Activated naive CD4-positive, alpha-beta T cell treated with Interleukin-2 at 50 U/mL for 16 hours (primary cell): Measurements from ENCODE around the gene SLC22A12.

Source experiments
- DNase-seq: peaks from one replicate; pipeline ENCODE4 v3.0.0-alpha.2; 2020

SLC22A12 gene

DNA sequence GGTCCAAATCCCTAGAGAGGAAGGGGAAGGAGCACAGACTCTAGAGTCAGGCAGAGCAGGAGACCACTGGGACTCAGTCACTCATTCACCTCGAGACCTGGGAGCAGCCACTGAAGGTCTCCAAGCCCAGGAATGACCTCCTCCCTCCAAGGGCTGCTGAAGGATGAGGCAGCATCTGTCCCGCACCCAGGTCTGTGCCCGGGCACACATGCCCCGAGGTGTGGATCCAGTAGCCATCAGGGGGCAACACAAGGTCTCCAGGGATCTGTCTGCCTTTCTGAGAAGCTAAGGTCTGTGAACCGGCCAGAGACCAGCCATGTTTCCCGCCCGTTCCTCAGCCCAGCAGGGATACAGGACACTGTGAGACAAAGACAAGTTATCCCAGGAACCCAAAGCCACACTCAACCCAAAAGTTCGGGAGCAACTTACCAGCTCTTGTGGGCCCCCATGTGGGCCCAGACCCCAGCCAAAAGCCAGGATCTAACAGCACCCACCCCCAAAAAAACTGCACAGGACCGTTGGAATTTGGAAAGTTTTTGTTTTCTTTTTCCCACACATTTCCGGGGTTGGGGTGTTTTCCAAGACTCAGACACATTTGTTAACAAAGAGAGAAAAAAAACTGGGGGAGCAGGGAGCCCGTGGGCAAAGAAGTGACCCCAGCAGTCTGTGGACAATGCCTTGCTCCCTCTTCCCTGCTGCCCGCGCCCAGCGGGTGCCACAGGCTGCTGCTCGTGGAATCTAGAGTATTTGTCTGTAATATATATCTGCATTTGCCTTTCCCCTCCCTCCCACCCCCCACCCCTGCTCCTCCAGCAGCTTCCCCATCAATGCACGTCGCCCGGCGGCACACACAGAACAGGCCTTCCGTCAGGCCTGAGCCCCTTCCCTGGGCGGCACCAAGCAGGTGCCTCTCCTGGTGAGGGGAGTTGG is 14.9 kb downstream of the SLC22A12 start:
- no peak for DNase-seq

- DNase-seq: no peak
Observed at GRCh38 chr11:64606796-64607380, 15.9 kb downstream of the SLC22A12 start.

DNA sequence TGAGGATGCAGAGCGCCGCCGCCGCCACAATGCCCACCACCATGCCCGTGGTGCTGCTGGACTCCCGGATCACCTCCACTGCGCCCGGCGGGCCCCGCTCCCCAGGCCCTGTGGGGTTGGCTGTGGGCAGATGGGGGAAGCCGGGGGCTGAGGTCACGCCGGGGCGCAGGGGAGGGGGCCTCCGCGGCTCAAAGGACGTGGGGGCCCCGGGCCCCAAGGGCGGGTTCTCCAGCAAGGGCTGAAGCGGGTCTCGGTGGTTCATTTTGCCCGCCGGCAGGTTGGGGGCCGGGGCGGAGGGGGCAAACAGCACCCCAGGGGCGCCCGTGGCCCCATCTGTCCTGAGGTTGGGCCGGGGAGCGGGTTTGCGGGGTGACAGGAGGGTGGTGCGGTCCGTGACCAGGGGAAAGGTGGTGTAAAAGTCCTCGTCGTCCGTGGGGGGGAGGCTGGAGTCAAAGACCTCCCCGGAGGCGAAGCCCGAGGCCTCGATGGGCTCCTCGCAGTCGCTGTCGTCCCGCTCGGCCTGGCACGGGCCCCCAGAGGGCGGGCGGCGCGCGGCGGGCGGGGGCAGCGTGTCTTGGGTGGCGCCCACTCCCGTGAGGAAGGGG is 16.5 kb downstream of the SLC22A12 start:
- DNase-seq: no peak

DNA sequence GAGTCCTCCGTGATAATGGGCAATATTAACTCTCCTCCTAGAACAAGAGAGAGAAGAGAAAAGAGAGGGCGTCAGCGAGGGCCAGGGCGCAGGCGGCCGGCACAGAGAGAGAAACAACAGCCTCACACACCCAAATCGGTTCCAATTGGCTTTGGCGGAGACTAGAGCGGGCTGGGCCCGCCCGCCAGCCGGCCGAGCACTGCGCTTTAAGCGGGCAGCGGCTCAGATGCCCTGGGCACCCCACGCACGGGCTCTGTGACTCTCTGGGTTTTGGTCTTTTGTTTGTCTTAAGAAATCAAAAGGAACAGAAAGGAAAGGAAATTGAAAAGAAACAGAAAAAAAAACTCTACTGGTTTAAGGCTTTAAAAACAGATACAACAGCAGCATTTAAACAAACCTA is 17.0 kb downstream of the SLC22A12 start:
- no peak for DNase-seq

- no peak for DNase-seq
Observed at GRCh38 chr11:64608636-64609035, 17.6 kb downstream of the SLC22A12 start.

GRCh38 chr11:64609436-64610047 is 18.5 kb downstream of the SLC22A12 start:
- DNase-seq: no peak

DNA sequence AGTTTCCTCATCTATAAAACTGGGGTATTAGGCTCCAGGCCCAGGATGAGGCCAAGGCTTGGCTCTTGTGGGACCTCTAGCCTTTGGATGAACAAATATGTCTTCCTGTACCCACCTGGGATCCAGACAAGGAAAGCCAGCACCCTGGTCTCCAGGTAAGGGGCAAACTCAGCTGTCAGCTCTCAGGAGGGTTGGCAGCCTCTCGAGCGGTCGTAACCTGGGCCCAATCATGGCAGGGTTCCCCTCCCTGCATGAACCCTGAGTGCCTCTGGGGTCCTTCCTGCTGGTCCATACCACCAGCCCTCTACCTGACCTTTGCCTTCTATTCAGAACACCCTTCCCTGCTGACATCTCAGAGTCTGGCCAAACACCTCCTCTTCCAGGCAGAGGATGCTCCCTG is 19.6 kb downstream of the SLC22A12 start:
- no peak for DNase-seq

DNA sequence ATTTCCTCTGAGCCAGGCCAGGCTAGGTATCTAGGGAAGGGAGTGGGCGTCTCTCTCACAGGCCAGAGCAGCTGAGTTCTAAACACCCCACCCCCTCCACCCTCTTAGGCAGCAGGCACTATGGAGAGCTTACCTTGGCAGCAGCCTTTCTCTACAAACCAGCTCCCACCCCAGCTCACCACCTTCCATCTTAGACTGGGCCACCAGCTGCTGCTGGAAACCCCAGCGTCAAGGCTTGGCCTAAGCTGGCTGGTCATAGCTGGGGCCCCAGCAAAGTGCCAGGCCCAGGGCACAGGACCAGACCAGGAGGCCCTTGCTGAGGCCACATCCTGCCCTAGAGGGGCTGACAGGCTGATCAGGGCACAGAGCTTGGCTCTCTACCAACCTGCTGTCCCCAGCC is 20.2 kb downstream of the SLC22A12 start:
- no peak for DNase-seq

GRCh38 chr11:64611869-64612646 is 21.0 kb downstream of the SLC22A12 start:
- no peak for DNase-seq

- no peak for DNase-seq
Observed at GRCh38 chr11:64613648-64614047, 22.6 kb downstream of the SLC22A12 start.

DNA sequence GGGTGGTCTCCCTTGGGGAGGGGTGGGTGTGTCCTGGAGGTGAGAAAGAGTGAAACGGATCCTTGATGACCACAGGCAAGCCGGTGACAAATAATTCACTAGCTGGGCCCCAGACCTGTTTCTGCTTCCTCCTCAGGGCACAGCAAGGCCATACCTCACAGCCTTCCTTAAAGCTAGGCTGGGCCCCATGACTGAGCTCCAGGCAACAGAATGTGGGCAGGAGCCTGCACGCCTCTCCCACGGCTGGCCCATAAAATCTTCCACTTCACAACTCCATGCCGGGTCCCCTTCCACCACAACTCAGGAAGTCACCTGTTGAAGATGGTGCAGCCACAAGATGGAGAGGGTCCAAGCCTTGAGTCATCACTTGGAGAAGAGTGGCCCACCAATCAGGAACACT is 23.9 kb downstream of the SLC22A12 start:
- DNase-seq: no peak

DNA sequence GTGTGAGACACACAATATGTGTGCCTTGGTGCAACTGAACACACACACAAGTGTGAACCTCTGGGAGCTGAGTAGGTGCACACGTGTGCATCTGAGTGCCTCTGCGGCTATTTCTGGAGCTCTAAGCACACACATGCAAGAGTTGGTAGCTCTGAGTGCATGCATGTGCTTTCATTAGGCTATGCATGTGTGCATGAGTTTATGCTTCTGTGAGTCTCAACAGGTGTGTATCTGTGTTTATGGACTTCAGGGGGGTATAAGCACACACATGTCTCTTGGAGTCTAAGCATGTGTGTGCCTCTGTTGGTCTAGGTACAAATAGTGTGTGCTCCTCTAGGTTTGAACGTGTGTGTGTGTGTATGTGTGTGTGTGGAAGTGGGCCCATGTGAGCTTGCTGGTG is 25.8 kb downstream of the SLC22A12 start:
- no peak for DNase-seq

DNA sequence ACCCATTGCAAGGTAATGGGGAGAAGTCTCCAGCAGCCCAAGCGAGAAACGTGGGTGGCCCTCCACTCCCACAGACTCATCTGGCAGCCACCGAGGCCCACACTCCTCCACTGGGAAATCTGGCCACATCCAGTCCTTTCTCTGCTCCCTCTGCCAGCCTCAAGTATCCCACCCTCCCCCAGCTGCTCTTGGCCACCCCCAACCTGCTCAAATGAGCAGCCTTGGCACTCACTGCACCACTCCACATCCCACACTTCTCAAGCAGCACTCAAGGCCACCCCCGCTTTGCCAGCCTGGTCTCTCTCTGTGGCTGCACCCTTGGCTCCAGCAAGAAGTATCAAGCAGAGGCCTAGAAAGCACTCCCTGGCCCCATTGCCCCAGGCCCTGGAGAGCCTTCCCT is 28.2 kb downstream of the SLC22A12 start:
- no peak for DNase-seq

GRCh38 chr11:64619811-64620380 is 28.9 kb downstream of the SLC22A12 start:
- no peak for DNase-seq

- DNase-seq: no peak
Observed at GRCh38 chr11:64620381-64620971, 29.5 kb downstream of the SLC22A12 start.

DNA sequence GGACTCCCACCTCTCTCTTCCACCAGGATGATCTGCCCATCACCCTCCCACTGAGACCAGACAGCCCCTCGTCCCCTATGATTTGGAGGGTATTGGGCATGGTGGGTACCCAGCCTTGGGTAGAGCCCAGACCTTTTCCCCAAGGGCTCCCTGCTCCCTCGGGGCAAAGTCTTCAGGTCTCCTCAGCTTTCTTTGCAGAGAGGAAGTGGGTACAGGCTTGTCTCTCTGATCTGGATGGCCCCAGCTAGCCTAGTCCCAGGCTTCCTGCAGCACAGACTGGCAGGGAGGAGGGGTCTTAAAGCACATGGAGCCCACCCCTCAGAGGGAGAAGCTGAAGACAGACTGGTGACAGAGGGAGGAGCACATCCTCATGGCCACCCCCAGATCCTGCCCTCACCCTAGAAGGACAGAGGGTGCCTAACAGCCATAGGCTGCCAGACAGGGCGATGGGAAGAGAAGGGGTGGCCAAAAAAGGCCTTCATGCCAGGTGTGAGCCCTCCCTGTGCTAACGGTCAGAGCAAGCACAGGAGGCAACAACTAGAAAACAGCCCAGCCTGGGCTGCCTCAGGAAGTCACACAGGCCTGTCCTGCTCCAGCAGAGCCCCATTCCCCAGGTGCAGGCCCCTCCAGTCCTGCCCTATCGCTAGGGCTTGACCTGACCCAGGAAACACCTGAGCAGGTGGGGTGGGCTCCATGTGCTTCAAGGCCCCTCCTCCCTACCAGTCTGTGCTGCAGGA is 30.4 kb downstream of the SLC22A12 start:
- DNase-seq: no peak

DNA sequence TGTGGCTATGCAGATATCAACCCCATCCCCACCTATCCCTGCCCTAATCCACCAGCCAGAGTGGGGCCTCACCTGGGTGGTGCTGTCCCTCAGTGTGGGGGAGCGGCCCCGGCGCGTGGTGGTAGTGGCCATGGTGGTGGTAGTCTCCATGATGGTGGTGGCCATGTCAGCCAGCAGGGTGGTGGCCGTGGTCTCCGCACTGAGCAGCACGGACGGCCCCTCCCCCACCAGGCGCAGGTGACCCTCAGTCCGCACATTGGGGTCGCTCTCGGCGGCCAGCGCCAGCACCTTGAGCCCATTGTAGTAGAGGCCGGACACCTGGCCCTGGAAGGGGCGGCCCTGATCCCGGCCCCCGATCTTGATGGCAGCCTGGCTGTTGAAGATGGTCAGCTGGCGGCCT is 31.7 kb downstream of the SLC22A12 start:
- no peak for DNase-seq

GRCh38 chr11:64624883-64625481 is 34.0 kb downstream of the SLC22A12 start:
- no peak for DNase-seq

DNA sequence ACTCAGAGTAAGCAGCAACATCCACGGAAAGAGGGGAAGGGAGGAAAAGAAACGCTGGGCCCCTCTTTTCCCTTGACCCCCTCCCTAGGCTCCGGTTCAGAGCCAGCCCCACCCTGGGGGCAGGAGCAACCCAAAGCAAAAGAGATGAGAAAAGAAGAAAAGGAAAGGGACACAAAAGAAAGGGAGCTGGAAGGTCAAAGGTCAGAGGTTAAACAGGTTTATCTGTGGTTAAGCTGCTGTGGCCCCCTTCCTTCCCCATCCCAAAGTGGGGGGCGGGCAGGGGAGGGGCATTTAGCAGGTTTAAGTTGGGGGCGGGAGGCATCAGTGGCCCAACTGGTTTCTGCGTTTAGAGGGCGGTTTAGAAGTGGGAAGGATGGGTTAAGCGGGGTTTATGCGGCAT is 35.6 kb downstream of the SLC22A12 start:
- no peak for DNase-seq

- DNase-seq: no peak
Observed at GRCh38 chr11:64627371-64627770, 36.4 kb downstream of the SLC22A12 start.

GRCh38 chr11:64628596-64628995 is 37.6 kb downstream of the SLC22A12 start:
- DNase-seq: no peak
